Stimulated activated CD8-positive, alpha-beta memory T cell treated with anti-CD3 and anti-CD28 coated beads, Interleukin-7, amount 100 ng/mL, for 48 hours (primary cell): ENCODE data around the gene CFAP45.

ENCODE experiments used
- DNase-seq, 2 donors: peaks; one replicate each; pipeline ENCODE4 v3.0.0-alpha.2; 2020; ENCODE audit warnings: low read depth in 1 of 2; ENCODE audit errors: extremely low read depth in 1 of 2

CFAP45 gene

GRCh38 chr1:159924025-159924790 is 24.2 kb upstream of the CFAP45 start:
- DNase-seq = peak; percentile 57 to 65

DNA sequence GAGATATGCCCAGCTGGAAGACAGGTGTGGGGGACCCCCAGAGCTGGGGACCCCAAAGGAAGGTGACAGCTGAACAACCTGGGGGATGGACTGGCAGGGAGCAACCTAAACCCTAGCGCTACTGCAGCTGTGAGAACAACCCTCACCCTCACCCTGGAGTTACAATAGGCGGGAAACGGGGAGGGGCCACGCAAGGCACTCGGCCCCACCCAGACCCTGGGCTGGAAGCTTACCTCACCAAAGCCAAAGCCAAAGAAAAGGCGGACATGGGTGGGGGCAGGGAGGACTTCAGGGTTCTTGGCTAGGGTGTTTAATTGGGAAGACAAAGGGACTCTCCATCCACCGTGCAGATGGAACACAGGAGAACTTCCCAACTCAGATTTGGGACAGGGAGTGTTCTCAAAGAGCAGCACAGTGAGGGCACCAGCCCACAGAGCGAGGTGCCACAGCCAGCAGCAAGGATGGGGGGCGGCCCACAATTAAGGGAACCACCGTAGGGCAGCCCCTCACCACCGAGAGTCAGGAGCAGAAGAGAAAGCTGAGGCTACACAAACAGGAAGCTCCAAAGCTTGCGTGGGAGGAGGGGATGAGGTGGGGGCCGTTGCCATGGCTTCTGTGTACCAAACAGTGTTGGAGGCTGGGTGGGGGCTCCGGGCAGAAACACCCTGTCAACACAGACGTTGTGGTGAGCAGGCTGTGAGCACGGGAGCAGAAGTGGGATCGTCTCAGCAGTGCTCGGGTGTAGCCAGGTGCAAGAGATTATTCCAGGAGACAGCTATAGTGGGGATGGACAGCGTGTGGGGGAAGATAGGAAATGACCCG is 23.4 kb upstream of the CFAP45 start:
- peak; percentile 65 to 77 for DNase-seq

GRCh38 chr1:159922511-159923202 is 22.7 kb upstream of the CFAP45 start:
- DNase-seq = no peak

DNA sequence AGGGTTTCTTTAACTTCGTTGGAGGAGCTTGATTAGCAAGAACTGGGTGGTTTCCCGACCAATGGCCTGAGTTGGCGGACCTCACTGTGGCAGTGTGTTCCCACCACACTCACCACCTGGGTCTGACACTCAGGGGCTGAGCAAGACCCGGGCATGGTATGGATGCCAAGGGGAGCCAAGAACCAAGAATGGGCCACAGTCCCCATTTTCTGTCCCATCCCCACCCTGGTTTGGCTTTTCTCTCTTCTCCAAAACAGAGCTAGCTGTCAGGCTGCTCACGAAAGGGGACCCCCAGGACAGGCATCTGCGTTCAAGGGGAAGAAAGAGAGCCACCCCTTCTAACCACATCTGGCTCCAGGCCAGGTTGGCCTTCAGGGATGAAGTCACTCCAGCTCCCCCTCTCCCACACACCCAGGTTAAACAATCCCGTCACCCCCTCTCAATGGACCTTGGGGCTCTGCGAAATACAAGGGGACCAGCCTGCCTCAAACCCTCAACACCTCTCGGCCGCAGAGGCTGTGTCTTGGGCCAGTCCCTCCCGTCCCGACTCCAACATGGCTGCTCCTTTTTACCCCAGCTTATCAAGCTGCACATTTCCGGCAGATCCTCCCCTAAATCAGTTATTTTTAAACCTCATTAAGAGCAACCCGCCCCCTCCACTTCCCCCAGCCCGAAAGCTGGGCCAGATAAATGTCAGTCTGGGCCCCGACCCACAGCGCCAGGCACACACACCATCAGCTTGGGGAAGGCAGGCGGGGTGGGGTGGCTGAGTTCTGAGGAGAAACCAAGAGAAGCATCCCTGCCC is 21.9 kb upstream of the CFAP45 start:
- DNase-seq = peak in 1 of 2 donors; percentile 39

DNA sequence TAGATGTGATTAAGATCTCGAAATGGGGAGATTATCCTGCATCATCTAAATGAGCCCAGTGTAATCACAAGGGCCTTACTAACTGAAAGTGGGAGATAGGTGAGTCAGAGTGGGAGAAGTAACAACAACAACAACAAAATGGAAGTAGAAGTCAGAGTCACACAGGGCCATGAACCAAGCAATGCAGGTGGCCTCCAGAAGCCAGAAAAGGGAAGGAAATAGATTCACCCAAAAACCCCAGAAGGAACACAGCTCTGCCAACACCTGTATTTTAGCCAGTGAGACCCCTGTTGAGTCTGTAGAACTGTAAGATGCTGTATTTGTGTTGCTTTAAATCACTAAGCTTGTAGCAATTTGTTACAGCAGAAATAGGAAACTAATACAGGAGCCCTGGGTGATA is 21.3 kb upstream of the CFAP45 start:
- DNase-seq = no peak

DNA sequence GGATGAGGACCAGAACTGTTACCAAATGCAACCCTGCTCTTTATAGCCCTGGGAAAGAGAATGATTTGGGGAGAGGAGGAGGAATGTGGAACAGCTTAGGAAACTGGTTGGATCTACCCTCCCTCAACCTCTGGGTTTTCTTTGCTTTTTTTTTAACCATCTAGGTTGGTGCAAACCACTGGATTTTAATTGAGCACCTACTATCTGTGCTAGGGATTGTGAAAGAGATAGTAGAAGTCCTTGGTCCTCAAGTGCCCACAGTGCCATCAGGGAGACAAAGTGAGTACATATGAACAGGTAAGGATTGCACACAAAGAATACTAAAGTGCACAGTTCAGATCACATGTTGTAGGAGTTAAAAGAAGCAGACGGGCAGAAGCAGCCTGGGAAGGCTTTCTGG is 20.7 kb upstream of the CFAP45 start:
- no peak for DNase-seq

DNA sequence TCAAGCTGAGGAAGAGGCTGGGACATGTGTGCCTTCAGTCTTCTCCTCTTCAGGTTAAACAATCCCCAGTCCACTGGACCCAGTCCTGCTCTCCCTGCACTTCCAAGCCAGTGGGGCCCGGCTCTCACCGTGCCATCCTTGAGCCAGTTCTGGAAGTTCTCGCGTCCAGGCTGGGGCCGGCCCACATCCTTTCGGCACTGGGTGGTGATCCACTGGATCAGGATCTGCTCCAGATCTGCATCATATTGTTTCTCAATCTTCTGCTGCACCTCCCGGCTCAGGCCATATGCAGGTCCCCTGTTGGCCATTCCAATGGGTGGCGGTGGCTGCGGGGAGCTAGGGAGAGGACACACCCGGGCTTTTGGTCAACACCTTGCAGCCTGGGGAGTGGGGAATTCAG is 20.2 kb upstream of the CFAP45 start:
- no peak for DNase-seq

DNA sequence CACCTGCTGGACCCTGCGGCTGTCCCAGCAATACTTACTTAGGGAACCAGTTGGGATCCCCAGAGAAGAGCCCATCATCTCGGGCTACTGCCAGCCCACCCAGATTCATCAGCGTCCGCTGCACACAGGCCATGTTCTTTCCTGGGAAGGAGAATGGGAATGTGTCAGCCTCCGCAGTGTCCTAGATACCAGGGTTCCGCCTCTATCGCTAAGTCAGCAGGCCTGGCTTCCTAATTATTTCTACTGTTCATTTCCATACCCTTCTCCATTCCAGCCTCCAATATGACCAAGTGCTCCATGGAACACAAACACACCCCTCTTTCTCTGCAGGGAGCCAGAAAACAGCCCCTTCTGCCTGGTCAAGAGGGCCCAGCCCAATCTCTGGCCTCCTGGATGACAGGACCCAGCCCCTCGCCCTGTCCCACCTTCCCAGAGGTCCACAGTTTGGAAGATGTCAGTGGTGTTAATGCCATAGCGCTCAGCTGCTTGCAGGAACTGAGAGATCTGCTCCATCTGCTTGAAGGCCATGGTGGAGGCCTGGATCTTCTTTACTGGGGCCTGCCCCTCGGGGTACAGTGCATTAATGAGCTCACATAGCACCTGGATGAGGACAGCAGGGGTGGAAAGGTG is 19.4 kb upstream of the CFAP45 start:
- no peak for DNase-seq

DNA sequence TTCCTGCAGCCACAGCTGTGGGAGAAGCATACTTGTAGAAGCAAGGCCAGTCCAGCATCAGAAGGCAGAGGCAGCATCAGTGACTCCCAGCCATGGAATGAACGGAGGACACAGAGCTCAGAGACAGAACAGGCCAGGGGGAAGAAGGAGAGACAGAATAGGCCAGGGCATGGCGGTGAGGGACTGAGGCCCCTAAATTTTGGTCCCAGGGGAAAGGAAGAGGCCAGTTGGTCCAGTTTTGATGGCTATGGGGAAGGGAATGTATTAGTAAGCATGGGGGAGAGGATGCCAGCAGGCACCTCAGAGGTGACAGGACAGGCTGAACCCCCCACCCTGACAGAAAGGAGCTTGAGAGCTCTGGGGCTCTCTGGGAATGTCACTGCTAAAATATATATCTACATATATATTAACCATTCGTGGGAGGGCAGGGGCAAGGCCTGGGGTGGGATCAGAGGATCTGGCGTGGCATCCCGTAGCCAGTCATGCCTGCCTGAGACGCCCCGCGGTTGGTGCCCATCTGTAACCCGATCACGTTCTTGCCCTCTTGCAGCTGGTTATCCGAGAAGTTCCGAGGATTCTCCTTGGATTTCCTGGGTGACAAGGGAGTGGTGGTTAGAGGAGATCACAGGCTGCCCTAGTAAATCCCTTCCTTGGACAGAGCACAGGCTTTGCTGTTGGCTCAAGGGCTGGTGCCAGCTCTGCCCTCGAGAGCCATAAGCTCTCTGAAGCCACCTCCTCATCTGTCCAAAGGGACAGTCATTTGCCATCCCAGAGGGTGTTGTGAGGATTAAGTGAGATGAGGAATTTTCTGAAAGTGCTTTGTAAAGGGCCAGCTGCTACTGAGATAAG is 18.6 kb upstream of the CFAP45 start:
- no peak for DNase-seq

DNA sequence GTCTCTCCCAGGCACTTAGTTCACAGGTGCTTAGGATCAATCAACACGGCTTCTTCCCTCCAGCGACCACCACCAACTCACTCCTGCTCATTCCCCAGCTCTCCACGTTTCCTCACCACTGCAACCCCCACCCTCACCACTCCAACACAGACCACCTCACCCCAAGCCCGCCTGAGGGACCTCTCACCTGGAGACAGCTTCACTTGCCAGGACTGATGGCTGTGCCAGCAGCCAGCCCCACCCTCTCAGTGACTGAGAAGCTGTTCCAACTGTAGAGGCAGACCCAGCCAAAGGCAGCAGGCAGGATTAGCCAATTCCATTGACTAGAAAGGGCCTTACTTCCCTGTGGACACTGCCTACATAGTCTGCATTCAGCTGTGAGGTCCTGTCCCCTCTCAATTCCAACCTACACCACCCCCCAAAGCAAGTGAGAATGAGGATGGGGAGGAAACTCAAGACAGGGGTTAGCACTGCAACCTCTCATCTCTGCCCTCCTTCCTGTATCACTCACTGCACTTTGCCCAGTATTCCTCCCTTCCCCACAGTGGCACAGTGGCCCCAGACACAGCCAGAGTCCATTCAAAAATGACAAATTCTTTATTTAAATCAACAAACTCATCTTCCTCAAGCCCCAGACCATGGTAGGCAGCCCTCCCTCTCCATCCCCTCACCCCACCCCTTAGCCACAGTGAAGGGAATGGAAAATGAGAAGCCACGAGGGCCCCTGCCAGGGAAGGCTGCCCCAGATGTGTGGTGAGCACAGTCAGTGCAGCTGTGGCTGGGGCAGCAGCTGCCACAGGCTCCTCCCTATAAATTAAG is 17.8 kb upstream of the CFAP45 start:
- DNase-seq = no peak

DNA sequence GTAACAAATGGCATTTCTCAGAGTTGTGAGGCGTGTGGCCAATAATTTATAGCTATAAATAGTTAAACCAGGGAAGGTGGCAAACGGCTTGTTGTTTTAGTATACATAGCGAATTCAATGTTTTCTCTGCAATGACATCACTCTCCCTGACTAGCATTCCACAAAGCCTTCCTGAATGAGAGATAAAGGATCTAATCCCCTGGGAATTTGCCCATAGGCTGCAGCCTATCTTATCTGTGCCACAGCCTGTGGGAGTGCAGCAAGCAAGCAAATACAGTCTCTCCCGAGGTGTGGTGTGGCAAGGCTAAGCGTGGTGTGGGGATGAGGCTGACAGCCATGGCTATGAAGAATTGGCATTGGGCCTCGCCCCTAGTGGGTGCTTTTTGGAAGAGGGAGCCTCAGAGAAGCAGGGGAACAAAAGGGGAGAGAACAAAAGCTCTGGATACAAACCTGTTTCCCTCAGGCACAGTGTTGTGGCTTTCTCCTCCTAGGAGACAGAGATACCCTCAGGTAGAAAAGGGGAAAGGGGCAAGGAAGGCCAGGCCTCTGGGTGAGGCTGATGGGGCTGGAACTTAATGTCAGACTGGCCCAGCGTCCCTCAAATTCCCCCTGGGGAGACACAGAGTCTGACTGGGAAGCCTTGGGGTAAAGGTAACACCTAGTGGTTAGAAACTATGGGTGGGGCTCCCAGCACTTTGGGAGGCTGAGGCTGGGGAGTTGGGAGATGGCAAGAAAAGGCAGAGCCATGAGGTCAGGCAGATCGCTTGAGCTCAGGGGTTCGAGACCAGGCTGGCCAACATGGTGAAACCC is 16.5 kb upstream of the CFAP45 start:
- no peak for DNase-seq

GRCh38 chr1:159915571-159916241 is 15.7 kb upstream of the CFAP45 start:
- DNase-seq = no peak

DNA sequence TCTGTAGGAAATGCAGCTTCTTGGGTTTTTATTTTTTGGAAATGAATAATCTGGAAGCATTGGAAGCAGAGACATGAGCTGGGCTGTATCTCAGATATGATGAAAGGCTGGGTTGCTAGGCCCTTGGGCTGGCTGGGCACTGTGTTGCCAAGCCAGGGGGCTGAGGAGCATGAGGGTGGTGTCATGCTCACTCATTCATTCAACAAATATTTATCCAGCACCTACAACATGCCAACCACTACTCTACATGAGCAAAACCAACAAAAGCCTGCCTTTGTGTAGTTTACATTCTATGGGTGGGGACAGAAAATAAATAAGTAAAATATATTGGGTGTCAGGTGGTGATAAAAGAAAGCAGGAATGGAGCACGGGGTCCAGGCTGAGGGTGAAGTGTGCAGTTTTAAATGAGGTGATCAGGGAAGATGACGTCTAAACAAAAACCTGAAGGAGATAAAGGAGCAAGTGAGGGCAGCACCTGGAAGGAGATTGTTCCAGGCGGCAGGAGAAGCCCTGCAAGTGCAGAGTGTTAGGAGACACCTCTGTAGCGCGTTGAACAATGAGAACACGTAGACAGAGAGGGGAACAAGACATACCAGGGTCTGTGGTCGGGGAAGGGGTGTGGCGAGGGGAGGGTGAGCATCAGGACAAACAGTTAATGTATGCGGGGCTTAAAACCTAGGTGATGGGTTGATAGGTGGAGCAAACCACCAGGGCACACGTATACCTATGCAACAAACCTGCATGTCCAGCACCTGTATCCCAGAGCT is 14.5 kb upstream of the CFAP45 start:
- DNase-seq = no peak

GRCh38 chr1:159913451-159914192 is 13.7 kb upstream of the CFAP45 start:
- DNase-seq = no peak

DNA sequence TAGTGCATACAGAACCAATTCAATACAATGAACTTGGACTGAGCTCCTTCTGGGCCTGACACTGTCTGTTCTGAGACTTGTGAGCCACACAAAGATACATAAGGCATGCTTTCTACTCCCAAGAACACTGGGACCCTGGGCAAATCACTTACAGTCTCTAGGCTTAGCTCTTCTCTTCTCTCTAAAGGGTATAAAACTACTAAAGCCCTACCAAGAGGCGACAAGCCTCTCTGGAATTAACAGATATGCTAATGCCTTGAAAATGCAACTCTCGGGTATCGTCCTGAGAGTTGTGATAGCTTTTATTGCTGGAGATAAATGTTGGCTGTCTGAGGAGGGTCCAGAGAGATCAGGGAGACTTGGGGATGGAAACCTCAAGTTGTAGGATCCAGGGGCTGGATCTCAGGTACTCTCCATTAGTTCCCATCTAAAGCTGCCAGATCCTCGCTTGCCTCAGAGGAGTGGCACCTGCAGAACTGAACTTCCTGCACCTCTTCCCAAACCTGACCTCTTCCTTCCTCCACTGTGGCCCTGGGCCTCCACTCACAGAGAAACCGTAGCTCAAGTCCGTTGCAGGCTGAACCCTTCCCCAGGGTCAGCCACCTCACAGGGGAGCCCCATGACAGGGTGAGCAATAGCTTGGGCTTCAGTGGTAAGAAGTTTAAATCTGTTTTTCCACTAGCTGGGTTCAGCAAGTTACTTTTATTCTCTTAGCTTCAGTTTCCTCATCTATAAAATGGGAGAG is 11.5 kb upstream of the CFAP45 start:
- no peak for DNase-seq
